ENCODE measurements around the gene CTCF.
A peak's percentile ranks its signal among the peaks of the same experiment; 100 is the strongest.

CTCF gene

DNA sequence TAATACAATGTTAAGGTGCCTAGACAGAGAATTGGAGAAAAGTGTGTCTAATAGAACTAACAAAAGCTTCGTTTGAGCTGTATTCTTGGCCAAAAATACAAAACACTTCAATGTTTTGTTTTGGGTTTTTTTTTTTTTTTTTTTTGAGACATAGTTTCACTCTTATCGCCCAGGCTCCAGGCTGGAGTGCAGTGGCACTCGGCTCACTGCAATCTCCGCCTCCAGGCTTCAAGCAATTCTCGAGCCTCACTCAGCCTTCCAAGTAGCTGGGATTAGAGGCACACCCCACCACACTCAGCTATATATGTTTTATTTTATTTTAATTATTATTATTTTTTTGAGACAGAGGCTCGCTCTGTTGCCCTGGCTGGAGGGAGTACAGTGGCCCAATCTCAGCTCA lies 44.3 kb downstream of the CTCF start:
- no peaks in the 10 kb centered on the region for H3K4me1 ChIP-seq (ENCODE audit: insufficient read depth, low read length)
- no peaks in the 10 kb centered on the region for H3K27me3 ChIP-seq (ENCODE audit: insufficient read depth, low read length)
- H3K27ac ChIP-seq (ENCODE audit: low read depth, low read length): no peak overlapping the region
- no peaks in the 10 kb centered on the region for H3K9me3 ChIP-seq (ENCODE audit: insufficient read depth, low read depth, low read length)
- H3K36me3 ChIP-seq (ENCODE audit: insufficient read depth, low read length): peaks cover 12% of the 10 kb centered on the region
- no peak overlapping the region for H3K9ac ChIP-seq (ENCODE audit: low read depth, low read length)
- 93% methylated on average over 6 of the region's 6 CpGs for WGBS
- no peak overlapping the region for H3K4me3 ChIP-seq (ENCODE audit: low read length)

DNA sequence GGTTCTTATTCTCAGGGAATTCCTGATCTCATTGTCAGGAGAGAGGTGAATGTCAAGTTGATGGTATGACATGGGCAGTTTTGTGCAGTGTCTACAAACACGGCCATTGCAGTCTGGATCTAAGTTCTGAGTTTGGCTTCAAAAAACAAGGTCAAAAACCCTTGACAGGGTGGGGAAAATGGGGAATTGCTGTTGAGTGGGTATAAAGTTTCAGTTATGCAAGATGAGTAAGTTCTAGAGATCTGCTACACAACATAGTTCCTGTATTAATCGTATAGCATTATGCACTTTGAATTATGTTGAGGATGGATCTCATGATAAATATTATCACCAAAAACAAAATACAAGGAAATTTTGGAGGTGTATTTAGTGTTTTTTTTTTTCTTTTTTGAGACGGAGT lies 46.0 kb downstream of the CTCF start:
- peaks cover 28% of the 10 kb centered on the region for H3K36me3 ChIP-seq (ENCODE audit: insufficient read depth, low read length)
- H3K4me3 ChIP-seq (ENCODE audit: low read length): no peak overlapping the region
- WGBS: 98% methylated on average over 2 of the region's 3 CpGs
- no peaks in the 10 kb centered on the region for H3K4me1 ChIP-seq (ENCODE audit: insufficient read depth, low read length)
- H3K9me3 ChIP-seq (ENCODE audit: insufficient read depth, low read depth, low read length): no peaks in the 10 kb centered on the region
- H3K9ac ChIP-seq (ENCODE audit: low read depth, low read length): no peak overlapping the region
- H3K27me3 ChIP-seq (ENCODE audit: insufficient read depth, low read length): no peaks in the 10 kb centered on the region
- no peak overlapping the region for H3K27ac ChIP-seq (ENCODE audit: low read depth, low read length)

DNA sequence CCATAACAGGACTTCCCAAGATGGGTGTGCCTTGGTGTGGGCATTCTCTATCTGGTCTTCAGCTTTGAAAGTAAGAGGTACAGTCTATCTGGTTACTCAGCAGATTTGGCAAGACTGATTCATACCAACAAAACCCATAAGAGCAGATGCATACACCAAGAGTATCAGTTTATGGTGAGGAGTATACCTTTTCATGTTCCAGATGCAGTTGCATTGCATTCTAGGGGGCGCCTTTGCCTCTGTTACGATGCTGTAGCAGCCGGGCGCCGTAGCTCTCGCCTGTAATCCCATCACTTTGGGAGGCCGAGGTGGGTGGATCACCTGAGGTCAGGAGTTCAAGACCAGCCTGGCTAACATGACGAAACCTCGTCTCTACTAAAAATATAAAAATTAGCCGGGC lies 51.5 kb downstream of the CTCF start:
- Histone ChIP-seq H3K36me3 (ENCODE audit: insufficient read depth, low read length) (peaks cover 71% of the 10 kb centered on the region), H3K4me1 (ENCODE audit: insufficient read depth, low read length) (no peaks in the 10 kb centered on the region), H3K9ac (ENCODE audit: low read depth, low read length) (no peak overlapping the region), H3K4me3 (ENCODE audit: low read length) (no peak overlapping the region), H3K27me3 (ENCODE audit: insufficient read depth, low read length) (no peaks in the 10 kb centered on the region), H3K27ac (ENCODE audit: low read depth, low read length) (no peak overlapping the region), H3K9me3 (ENCODE audit: insufficient read depth, low read depth, low read length) (no peaks in the 10 kb centered on the region)
- 92% methylated on average over 10 of the region's 10 CpGs for WGBS

DNA sequence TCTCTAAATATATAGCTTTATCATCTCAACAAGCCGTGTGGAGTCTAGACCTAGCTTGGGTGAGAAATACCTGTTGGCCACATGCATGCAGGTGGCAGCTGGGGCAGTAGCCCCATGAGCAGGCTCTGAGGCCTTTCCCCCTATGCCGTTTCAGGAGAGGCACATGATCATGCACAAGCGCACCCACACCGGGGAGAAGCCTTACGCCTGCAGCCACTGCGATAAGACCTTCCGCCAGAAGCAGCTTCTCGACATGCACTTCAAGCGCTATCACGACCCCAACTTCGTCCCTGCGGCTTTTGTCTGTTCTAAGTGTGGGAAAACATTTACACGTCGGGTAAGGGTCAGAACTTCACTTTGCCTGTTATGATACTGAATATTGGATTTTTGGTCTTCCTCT lies 65.9 kb downstream of the CTCF start:
- 97% methylated on average over 14 of the region's 14 CpGs for WGBS
- H3K4me3 ChIP-seq (ENCODE audit: low read length): no peak overlapping the region
- no peak overlapping the region for H3K9ac ChIP-seq (ENCODE audit: low read depth, low read length)
- no peaks in the 10 kb centered on the region for H3K4me1 ChIP-seq (ENCODE audit: insufficient read depth, low read length)
- H3K9me3 ChIP-seq (ENCODE audit: insufficient read depth, low read depth, low read length): no peaks in the 10 kb centered on the region
- H3K36me3 ChIP-seq (ENCODE audit: insufficient read depth, low read length): peaks cover 86% of the 10 kb centered on the region
- H3K27me3 ChIP-seq (ENCODE audit: insufficient read depth, low read length): no peaks in the 10 kb centered on the region
- H3K27ac ChIP-seq (ENCODE audit: low read depth, low read length): no peak overlapping the region

DNA sequence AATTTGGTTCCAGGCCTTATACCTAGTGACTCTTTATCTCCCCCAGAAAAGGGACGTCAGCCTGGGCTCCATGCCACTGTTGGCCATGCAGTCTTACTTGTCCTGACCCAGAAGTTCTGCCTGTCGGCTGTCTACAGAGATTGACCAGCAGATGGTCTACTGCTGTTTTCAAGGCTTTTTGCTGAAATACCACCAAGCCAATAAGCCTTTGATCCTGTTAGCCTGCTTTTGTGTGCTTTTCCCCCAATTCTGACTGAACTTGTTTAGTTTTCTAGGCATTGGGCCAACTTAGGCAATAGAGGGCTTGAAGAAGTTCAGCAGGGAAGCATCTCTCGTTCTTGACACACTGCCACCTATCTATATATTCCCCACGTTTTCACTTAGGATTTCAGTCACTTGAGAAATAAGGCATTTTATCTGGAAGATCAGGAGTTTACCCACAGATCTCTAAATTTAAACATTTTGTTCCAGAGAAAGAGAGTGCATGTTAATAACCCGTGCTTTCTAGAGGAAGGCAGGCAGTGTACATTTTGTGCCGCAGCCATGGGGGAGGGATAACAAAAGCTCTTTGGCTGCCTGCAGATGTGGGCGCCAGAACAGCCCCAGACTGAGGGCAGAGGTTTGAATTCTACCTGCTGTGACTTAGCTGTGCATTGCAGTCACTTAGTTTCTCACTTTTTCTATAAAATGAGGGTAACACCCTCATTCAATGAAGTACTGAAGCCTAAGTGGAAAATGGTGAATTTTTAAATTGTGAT lies 70.3 kb downstream of the CTCF start:
- H3K27me3 ChIP-seq (ENCODE audit: insufficient read depth, low read length): no peaks in the 10 kb centered on the region
- H3K36me3 ChIP-seq (ENCODE audit: insufficient read depth, low read length): peaks cover 87% of the 10 kb centered on the region
- H3K9ac ChIP-seq (ENCODE audit: low read depth, low read length): no peak overlapping the region
- WGBS: 91% methylated on average over 7 of the region's 7 CpGs
- no peaks in the 10 kb centered on the region for H3K9me3 ChIP-seq (ENCODE audit: insufficient read depth, low read depth, low read length)
- H3K4me1 ChIP-seq (ENCODE audit: insufficient read depth, low read length): no peaks in the 10 kb centered on the region
- no peak overlapping the region for H3K4me3 ChIP-seq (ENCODE audit: low read length)
- no peak overlapping the region for H3K27ac ChIP-seq (ENCODE audit: low read depth, low read length)

DNA sequence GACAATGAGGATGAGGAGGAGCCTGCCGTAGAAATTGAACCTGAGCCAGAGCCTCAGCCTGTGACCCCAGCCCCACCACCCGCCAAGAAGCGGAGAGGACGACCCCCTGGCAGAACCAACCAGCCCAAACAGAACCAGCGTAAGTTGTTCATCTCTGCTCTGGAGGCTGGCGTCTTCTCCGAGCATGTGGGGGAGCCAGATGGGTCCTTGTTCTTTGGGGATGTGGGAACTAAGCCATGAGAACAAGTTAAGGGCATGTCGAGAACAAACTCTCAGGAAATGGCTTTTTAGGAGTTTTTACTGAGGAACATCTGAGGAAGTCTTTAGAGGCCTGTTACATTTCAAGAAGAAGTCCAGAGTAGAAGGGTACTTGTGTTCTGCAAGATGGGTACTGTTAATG lies 74.4 kb downstream of the CTCF start:
- Histone ChIP-seq H3K9ac (ENCODE audit: low read depth, low read length) (no peak overlapping the region), H3K4me1 (ENCODE audit: insufficient read depth, low read length) (no peaks in the 10 kb centered on the region), H3K9me3 (ENCODE audit: insufficient read depth, low read depth, low read length) (no peaks in the 10 kb centered on the region), H3K36me3 (ENCODE audit: insufficient read depth, low read length) (peaks cover 68% of the 10 kb centered on the region), H3K27ac (ENCODE audit: low read depth, low read length) (no peak overlapping the region), H3K4me3 (ENCODE audit: low read length) (no peak overlapping the region), H3K27me3 (ENCODE audit: insufficient read depth, low read length) (no peaks in the 10 kb centered on the region)
- whole genome bisulfite sequencing: 98% methylated on average over 8 of the region's 8 CpGs

DNA sequence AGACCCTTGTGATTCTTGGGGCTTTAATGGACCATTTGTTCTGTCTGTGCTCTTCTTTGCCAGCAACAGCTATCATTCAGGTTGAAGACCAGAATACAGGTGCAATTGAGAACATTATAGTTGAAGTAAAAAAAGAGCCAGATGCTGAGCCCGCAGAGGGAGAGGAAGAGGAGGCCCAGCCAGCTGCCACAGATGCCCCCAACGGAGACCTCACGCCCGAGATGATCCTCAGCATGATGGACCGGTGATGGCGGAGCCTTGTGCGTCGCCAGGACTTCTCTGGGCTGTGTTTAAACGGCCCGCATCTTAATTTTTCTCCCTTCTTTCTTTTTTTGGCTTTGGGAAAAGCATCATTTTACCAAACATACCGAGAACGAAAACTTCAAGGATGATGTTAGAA lies 75.3 kb downstream of the CTCF start:
- Histone ChIP-seq H3K27me3 (ENCODE audit: insufficient read depth, low read length) (no peaks in the 10 kb centered on the region), H3K9ac (ENCODE audit: low read depth, low read length) (no peak overlapping the region), H3K9me3 (ENCODE audit: insufficient read depth, low read depth, low read length) (no peaks in the 10 kb centered on the region), H3K27ac (ENCODE audit: low read depth, low read length) (no peak overlapping the region), H3K4me1 (ENCODE audit: insufficient read depth, low read length) (no peaks in the 10 kb centered on the region), H3K4me3 (ENCODE audit: low read length) (no peak overlapping the region), H3K36me3 (ENCODE audit: insufficient read depth, low read length) (peaks cover 59% of the 10 kb centered on the region)
- 98% methylated on average over 12 of the region's 12 CpGs for WGBS

DNA sequence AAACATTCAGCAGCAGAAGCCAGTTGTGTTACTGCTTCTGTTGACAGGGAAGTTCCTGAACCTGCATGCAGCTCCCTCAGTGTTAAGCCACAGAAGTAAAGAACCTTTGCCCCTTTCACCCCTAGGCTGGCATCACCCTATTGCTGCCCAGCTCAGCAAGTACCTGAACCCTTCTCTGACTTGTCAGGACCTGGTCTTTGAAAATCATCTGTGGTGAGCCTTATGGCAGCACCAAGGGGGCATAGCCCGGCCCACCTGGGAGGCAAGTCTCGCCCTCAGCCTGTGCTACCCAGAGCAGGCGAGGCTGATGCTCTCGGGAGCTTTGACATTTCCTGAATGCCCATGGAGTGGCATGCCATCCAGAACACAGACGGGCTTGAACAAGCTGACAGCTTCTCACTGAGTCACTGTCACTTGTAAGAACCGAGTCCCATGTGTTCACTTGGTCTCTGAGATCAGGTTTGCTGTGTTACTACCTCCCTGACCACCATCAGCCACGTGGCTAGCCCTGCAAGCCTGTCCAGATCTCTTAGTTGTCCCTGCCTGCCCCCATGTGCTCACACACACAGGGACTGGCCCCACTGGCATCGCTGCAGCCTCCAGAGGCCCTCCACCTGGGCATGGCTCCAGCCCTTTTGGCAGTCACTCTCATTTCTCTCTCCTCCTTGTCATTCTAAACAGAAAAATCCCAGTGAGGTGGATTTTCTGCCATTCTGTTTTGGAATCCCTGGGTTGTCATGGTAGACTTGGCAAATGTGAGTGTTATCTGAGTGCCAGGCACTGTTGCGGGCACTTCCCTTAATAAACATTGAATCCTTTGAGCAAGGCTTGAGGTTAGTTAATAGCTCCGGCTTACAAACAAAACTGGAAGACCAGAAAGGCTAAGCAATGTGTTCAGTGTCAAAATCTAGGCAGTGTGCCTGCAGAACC lies 79.7 kb downstream of the CTCF start:
- no peaks in the 10 kb centered on the region for H3K4me1 ChIP-seq (ENCODE audit: insufficient read depth, low read length)
- no peaks in the 10 kb centered on the region for H3K9me3 ChIP-seq (ENCODE audit: insufficient read depth, low read depth, low read length)
- H3K36me3 ChIP-seq (ENCODE audit: insufficient read depth, low read length): peaks cover 22% of the 10 kb centered on the region
- H3K9ac ChIP-seq (ENCODE audit: low read depth, low read length): no peak overlapping the region
- H3K27me3 ChIP-seq (ENCODE audit: insufficient read depth, low read length): no peaks in the 10 kb centered on the region
- no peak overlapping the region for H3K27ac ChIP-seq (ENCODE audit: low read depth, low read length)
- WGBS: 82% methylated on average over 10 of the region's 10 CpGs
- H3K4me3 ChIP-seq (ENCODE audit: low read length): no peak overlapping the region

DNA sequence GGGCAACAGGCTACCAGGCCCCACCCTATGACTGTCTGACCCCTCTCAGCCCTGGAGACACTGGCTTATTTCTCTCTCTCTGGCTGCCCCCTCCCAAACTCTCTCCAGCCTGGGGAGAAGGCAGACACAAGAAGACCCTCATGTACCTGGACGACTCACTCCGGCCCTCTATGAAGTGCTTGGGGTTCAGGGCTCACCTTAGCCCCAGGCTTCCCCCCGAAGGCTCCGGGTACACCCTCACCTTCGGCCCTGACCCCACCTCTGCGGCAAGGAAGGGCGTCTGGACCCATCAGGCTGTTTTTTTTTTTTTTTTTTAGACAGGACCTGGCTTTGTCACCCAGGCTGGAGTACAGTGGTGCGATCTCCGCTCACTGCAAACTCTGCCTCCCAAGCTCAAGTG lies 81.7 kb downstream of the CTCF start:
- Histone ChIP-seq H3K9me3 (ENCODE audit: insufficient read depth, low read depth, low read length) (no peaks in the 10 kb centered on the region), H3K27ac (ENCODE audit: low read depth, low read length) (no peak overlapping the region), H3K36me3 (ENCODE audit: insufficient read depth, low read length) (peaks cover 2% of the 10 kb centered on the region), H3K9ac (ENCODE audit: low read depth, low read length) (no peak overlapping the region), H3K27me3 (ENCODE audit: insufficient read depth, low read length) (no peaks in the 10 kb centered on the region; the same call in 1 of the 2 replicates), H3K4me3 (ENCODE audit: low read length) (no peak overlapping the region), H3K4me1 (ENCODE audit: insufficient read depth, low read length) (no peaks in the 10 kb centered on the region)
- 94% methylated on average over 9 of the region's 9 CpGs for WGBS

DNA sequence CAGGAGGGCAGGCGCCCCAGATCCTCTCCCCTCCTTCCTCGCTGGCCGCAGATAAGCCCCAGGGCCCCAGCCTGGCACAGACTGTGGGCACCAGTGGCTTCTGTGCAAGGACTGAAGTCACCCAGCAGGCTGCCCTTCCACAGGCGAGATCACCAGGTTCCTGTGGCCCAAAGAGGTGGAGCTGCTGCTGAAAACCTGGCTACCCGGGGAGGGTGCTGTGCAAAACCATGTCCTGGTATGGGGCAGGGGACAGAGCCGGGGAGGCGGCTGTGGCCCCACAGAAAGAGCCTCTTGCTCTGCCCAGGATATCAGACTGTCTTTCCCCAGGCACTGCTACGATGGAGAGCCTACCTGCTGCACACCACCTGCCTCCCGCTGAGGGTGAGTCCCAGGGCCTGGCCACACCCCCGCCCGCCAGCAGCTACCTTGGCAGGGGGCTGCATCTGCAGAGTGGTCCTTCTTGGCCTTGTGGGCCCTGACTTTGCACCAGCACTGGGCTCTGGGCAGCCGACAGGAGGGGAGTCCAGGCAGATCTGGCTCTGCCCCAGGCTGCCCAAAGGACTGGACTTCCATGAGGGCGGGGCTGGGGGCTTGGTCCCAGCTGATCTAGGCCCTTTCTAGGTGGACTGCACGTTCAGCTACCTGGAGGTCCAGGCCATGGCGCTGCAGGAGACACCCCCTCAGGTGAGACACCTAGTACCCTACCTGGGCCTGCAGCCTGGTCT lies 83.2 kb downstream of the CTCF start:
- no peaks in the 10 kb centered on the region for H3K4me1 ChIP-seq (ENCODE audit: insufficient read depth, low read length)
- peak overlapping the region; percentile 72 for H3K9ac ChIP-seq (ENCODE audit: low read depth, low read length)
- H3K36me3 ChIP-seq (ENCODE audit: insufficient read depth, low read length): peaks cover 6% of the 10 kb centered on the region; the same call in 1 of the 2 replicates
- H3K27ac ChIP-seq (ENCODE audit: low read depth, low read length): no peak overlapping the region
- H3K4me3 ChIP-seq (ENCODE audit: low read length): peak overlapping the region; percentile 54
- 85% methylated on average over 15 of the region's 15 CpGs for WGBS
- peaks cover under 1% of the 10 kb centered on the region; the same call in 1 of the 2 replicates for H3K27me3 ChIP-seq (ENCODE audit: insufficient read depth, low read length)
- no peaks in the 10 kb centered on the region for H3K9me3 ChIP-seq (ENCODE audit: insufficient read depth, low read depth, low read length)

Data from HUES64 (cell line).